Measurements from ENCODE around the gene PFKFB3.

The PFKFB3 gene

GRCh38 chr10:6229290-6229689 lies 26.6 kb downstream of the PFKFB3 start:
- no peak overlapping the region for H3K27ac ChIP-seq (ENCODE audit: low read depth, low read length)
- peaks cover 14% of the 10 kb centered on the region for H3K4me1 ChIP-seq (ENCODE audit: control insufficient read depth, insufficient read depth, low read length, unreplicated experiment)
- peaks cover 19% of the 10 kb centered on the region; the same call in 1 of the 2 replicates for H3K36me3 ChIP-seq (ENCODE audit: insufficient read depth, low read length)
- no peak overlapping the region for H3K4me3 ChIP-seq (ENCODE audit: low read depth, low read length)
- no peak overlapping the region for H2AFZ ChIP-seq (ENCODE audit: low read length, unreplicated experiment)
- H3K79me2 ChIP-seq (ENCODE audit: control insufficient read depth, insufficient read depth, low read length, unreplicated experiment) = no peaks in the 10 kb centered on the region
- H3K27me3 ChIP-seq (ENCODE audit: insufficient read depth, low read length) = no peaks in the 10 kb centered on the region

GRCh38 chr10:6229746-6230145 lies 27.0 kb downstream of the PFKFB3 start:
- no peak overlapping the region for H3K4me3 ChIP-seq (ENCODE audit: low read depth, low read length)
- no peaks in the 10 kb centered on the region for H3K27me3 ChIP-seq (ENCODE audit: insufficient read depth, low read length)
- no peak overlapping the region for H3K27ac ChIP-seq (ENCODE audit: low read depth, low read length)
- peaks cover 23% of the 10 kb centered on the region; the same call in 1 of the 2 replicates for H3K36me3 ChIP-seq (ENCODE audit: insufficient read depth, low read length)
- H3K79me2 ChIP-seq (ENCODE audit: control insufficient read depth, insufficient read depth, low read length, unreplicated experiment) = no peaks in the 10 kb centered on the region
- H2AFZ ChIP-seq (ENCODE audit: low read length, unreplicated experiment) = no peak overlapping the region
- peaks cover 14% of the 10 kb centered on the region for H3K4me1 ChIP-seq (ENCODE audit: control insufficient read depth, insufficient read depth, low read length, unreplicated experiment)

- Histone ChIP-seq H3K4me3 (ENCODE audit: low read depth, low read length) (no peak overlapping the region), H3K4me1 (ENCODE audit: control insufficient read depth, insufficient read depth, low read length, unreplicated experiment) (peaks cover 14% of the 10 kb centered on the region), H3K79me2 (ENCODE audit: control insufficient read depth, insufficient read depth, low read length, unreplicated experiment) (no peaks in the 10 kb centered on the region), H2AFZ (ENCODE audit: low read length, unreplicated experiment) (no peak overlapping the region), H3K27me3 (ENCODE audit: insufficient read depth, low read length) (no peaks in the 10 kb centered on the region), H3K36me3 (ENCODE audit: insufficient read depth, low read length) (peaks cover 25% of the 10 kb centered on the region), H3K27ac (ENCODE audit: low read depth, low read length) (no peak overlapping the region)
Observed at GRCh38 chr10:6230315-6230714, 27.6 kb downstream of the PFKFB3 start.

DNA sequence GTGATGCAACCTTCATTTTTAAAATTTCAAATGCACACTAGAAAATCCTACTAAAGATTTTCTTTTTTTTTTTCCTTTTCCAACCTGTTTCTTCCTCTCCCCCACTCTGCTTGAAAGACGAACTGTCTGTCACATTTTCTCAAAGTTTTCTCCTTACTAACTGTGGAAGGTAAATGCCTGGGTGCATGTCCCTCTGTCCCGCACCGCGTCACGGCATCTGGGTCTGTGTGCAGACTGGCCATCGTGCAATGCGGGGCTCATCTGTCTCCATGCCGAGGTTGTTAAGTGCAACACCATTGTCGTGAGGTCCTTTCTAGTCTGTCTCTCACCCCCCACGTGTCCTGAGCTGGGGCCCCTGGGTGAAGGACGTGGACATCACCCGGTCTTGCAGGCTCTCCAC lies 28.4 kb downstream of the PFKFB3 start:
- no peak overlapping the region for H3K4me3 ChIP-seq (ENCODE audit: low read depth, low read length)
- H3K27me3 ChIP-seq (ENCODE audit: insufficient read depth, low read length) = no peaks in the 10 kb centered on the region
- H3K4me1 ChIP-seq (ENCODE audit: control insufficient read depth, insufficient read depth, low read length, unreplicated experiment) = peaks cover 14% of the 10 kb centered on the region
- H2AFZ ChIP-seq (ENCODE audit: low read length, unreplicated experiment) = no peak overlapping the region
- H3K79me2 ChIP-seq (ENCODE audit: control insufficient read depth, insufficient read depth, low read length, unreplicated experiment) = no peaks in the 10 kb centered on the region
- H3K27ac ChIP-seq (ENCODE audit: low read depth, low read length) = no peak overlapping the region
- H3K36me3 ChIP-seq (ENCODE audit: insufficient read depth, low read length) = peaks cover 26% of the 10 kb centered on the region

GRCh38 chr10:6231730-6232129 lies 29.0 kb downstream of the PFKFB3 start:
- H3K36me3 ChIP-seq (ENCODE audit: insufficient read depth, low read length) = peaks cover 26% of the 10 kb centered on the region

GRCh38 chr10:6232225-6232807 lies 29.6 kb downstream of the PFKFB3 start:
- Histone ChIP-seq H3K27me3 (ENCODE audit: insufficient read depth, low read length) (no peaks in the 10 kb centered on the region), H3K79me2 (ENCODE audit: control insufficient read depth, insufficient read depth, low read length, unreplicated experiment) (no peaks in the 10 kb centered on the region), H3K27ac (ENCODE audit: low read depth, low read length) (no peak overlapping the region), H3K36me3 (ENCODE audit: insufficient read depth, low read length) (peaks cover 23% of the 10 kb centered on the region), H3K4me1 (ENCODE audit: control insufficient read depth, insufficient read depth, low read length, unreplicated experiment) (peaks cover 12% of the 10 kb centered on the region), H2AFZ (ENCODE audit: low read length, unreplicated experiment) (no peak overlapping the region), H3K4me3 (ENCODE audit: low read depth, low read length) (no peak overlapping the region)

More at GRCh38 chr10:6231730-6232129, 29.0 kb downstream of the PFKFB3 start:
- Histone ChIP-seq H3K4me1 (ENCODE audit: control insufficient read depth, insufficient read depth, low read length, unreplicated experiment) (peaks cover 14% of the 10 kb centered on the region), H3K27me3 (ENCODE audit: insufficient read depth, low read length) (no peaks in the 10 kb centered on the region), H2AFZ (ENCODE audit: low read length, unreplicated experiment) (no peak overlapping the region), H3K27ac (ENCODE audit: low read depth, low read length) (no peak overlapping the region), H3K4me3 (ENCODE audit: low read depth, low read length) (no peak overlapping the region), H3K79me2 (ENCODE audit: control insufficient read depth, insufficient read depth, low read length, unreplicated experiment) (no peaks in the 10 kb centered on the region)

DNA sequence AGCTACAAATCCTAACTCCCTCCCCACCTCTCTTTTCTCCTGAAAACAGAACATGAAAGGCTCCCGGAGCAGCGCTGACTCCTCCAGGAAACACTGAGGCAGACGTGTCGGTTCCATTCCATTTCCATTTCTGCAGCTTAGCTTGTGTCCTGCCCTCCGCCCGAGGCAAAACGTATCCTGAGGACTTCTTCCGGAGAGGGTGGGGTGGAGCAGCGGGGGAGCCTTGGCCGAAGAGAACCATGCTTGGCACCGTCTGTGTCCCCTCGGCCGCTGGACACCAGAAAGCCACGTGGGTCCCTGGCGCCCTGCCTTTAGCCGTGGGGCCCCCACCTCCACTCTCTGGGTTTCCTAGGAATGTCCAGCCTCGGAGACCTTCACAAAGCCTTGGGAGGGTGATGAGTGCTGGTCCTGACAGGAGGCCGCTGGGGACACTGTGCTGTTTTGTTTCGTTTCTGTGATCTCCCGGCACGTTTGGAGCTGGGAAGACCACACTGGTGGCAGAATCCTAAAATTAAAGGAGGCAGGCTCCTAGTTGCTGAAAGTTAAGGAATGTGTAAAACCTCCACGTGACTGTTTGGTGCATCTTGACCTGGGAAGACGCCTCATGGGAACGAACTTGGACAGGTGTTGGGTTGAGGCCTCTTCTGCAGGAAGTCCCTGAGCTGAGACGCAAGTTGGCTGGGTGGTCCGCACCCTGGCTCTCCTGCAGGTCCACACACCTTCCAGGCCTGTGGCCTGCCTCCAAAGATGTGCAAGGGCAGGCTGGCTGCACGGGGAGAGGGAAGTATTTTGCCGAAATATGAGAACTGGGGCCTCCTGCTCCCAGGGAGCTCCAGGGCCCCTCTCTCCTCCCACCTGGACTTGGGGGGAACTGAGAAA lies 30.4 kb downstream of the PFKFB3 start:
- Histone ChIP-seq H3K4me1 (ENCODE audit: control insufficient read depth, insufficient read depth, low read length, unreplicated experiment) (peaks cover 4% of the 10 kb centered on the region), H3K27ac (ENCODE audit: low read depth, low read length) (no peak overlapping the region)

GRCh38 chr10:6233725-6234277 lies 31.1 kb downstream of the PFKFB3 start:
- Histone ChIP-seq H3K36me3 (ENCODE audit: insufficient read depth, low read length) (peaks cover 19% of the 10 kb centered on the region), H3K4me1 (ENCODE audit: control insufficient read depth, insufficient read depth, low read length, unreplicated experiment) (no peaks in the 10 kb centered on the region), H3K4me3 (ENCODE audit: low read depth, low read length) (no peak overlapping the region), H3K27me3 (ENCODE audit: insufficient read depth, low read length) (no peaks in the 10 kb centered on the region), H3K79me2 (ENCODE audit: control insufficient read depth, insufficient read depth, low read length, unreplicated experiment) (no peaks in the 10 kb centered on the region), H2AFZ (ENCODE audit: low read length, unreplicated experiment) (no peak overlapping the region), H3K27ac (ENCODE audit: low read depth, low read length) (no peak overlapping the region)

More for the DNA sequence above, 30.4 kb downstream of the PFKFB3 start:
- no peak overlapping the region for H3K4me3 ChIP-seq (ENCODE audit: low read depth, low read length)
- no peaks in the 10 kb centered on the region for H3K79me2 ChIP-seq (ENCODE audit: control insufficient read depth, insufficient read depth, low read length, unreplicated experiment)
- no peak overlapping the region for H2AFZ ChIP-seq (ENCODE audit: low read length, unreplicated experiment)
- H3K36me3 ChIP-seq (ENCODE audit: insufficient read depth, low read length) = peaks cover 19% of the 10 kb centered on the region
- no peaks in the 10 kb centered on the region for H3K27me3 ChIP-seq (ENCODE audit: insufficient read depth, low read length)

- Histone ChIP-seq H3K4me1 (ENCODE audit: control insufficient read depth, insufficient read depth, low read length, unreplicated experiment) (peaks cover 3% of the 10 kb centered on the region), H3K79me2 (ENCODE audit: control insufficient read depth, insufficient read depth, low read length, unreplicated experiment) (no peaks in the 10 kb centered on the region), H3K27ac (ENCODE audit: low read depth, low read length) (no peak overlapping the region), H2AFZ (ENCODE audit: low read length, unreplicated experiment) (no peak overlapping the region), H3K36me3 (ENCODE audit: insufficient read depth, low read length) (peaks cover 19% of the 10 kb centered on the region), H3K27me3 (ENCODE audit: insufficient read depth, low read length) (no peaks in the 10 kb centered on the region), H3K4me3 (ENCODE audit: low read depth, low read length) (no peak overlapping the region)
Observed at GRCh38 chr10:6234371-6234770, 31.6 kb downstream of the PFKFB3 start.

DNA sequence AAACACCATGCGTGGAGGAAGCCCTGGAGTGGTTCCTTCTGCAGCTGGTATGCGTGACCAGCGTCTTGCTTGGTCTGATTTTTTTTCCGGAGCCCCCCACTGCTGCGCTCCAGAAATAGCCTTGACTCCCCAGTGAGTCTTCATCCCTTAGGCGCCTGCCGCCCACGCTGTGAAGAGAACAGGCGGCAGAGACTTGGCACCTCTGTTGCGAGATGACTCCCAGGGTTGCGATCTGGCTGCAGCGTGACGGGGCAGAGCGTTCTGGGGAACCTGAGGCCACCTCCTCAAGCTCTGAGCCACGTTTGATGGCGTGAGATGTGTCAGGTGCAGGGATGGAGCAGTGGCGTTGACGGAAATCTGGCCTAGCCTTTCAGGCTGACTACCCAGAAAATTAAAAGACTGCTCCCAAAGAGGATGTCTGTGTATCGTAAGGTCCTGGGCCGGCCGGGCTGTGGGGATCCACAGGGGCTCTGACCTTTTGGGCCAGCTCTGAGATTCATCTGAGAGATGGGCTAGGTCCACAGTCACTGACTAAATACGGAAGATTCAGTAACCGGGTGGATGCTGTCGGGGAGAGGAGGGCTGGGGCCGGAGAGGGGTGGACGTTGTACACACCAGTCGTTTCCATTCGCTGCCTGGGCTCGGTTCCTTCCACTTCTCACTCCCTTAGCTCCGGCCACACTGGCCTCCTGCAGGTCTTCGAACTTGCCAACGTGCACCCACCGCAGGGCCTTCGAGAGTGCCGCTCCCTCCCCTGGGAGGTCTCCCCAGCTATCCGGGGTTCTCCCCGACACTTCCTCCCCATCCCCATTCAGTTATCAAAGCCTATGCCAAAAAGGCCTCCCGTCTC lies 33.8 kb downstream of the PFKFB3 start:
- H3K4me3 ChIP-seq (ENCODE audit: low read depth, low read length) = no peak overlapping the region
- peaks cover 13% of the 10 kb centered on the region for H3K36me3 ChIP-seq (ENCODE audit: insufficient read depth, low read length)
- H3K4me1 ChIP-seq (ENCODE audit: control insufficient read depth, insufficient read depth, low read length, unreplicated experiment) = peaks cover 8% of the 10 kb centered on the region
- no peak overlapping the region for H3K27ac ChIP-seq (ENCODE audit: low read depth, low read length)
- H2AFZ ChIP-seq (ENCODE audit: low read length, unreplicated experiment) = no peak overlapping the region
- no peaks in the 10 kb centered on the region for H3K27me3 ChIP-seq (ENCODE audit: insufficient read depth, low read length)
- no peaks in the 10 kb centered on the region for H3K79me2 ChIP-seq (ENCODE audit: control insufficient read depth, insufficient read depth, low read length, unreplicated experiment)
